Measurements from ENCODE around the gene DNAJB12.
"Not testable (repeated sequence)": the region's sequence is repeated elsewhere in the genome, so short reads cannot be mapped to it uniquely, and the experiment has no call there.

DNAJB12 gene

DNA sequence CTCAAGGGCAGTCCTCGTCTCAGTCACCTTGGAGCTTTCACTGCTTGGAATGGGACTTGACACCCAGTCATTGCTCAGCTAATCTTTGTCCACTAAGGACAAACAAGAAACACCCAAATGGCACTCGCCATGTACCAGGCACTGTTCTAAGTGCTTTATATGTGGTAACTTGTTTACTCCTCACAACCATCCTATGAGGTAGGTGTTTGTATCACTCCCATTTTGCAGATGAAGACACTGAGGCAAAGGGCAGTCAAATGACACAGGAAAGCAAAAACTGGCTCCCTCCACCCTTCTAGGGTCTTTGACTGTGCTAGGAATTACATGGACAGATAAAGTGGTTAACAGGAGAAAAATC, 24.7 kb downstream of the DNAJB12 start:
- FAIRE-seq = no peak

DNA sequence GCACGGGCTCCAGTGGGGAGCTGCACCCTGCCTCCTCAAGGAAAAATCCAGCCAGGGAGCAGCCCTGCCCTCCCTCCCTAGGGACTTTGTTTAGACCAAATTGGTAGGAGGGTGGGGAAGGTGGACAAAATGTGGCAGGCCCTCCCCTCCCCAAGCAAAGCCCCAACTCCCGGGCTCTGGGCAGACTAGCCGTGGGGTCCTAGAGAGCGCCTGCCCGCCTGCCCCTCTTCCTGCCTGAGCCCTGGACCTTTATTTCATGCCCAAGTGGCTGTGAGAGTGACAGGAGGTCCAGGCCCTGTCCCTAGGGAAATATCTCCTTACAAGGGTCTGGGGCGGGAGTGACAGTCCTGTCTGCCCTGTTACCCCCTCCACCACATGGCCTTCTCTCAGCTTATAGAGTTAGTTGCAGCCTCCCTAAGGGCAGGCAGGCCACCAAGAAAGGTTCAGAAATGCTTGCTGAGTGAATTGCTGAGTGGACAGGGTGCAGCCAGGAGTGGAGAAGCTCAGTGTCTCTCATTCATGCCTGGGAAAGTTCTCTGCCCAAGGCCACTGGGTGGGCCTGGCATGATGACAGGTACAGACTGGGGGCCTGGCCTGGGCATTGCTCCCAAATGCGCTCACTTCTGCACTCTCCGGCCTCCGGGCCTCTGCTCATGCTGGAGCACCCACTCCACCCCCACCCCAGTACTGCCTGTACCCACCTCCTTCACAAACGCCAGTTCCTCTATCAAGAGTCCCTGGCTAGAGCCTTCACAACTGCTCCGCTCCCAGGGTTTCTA, 25.2 kb downstream of the DNAJB12 start:
- FAIRE-seq = no peak

DNA sequence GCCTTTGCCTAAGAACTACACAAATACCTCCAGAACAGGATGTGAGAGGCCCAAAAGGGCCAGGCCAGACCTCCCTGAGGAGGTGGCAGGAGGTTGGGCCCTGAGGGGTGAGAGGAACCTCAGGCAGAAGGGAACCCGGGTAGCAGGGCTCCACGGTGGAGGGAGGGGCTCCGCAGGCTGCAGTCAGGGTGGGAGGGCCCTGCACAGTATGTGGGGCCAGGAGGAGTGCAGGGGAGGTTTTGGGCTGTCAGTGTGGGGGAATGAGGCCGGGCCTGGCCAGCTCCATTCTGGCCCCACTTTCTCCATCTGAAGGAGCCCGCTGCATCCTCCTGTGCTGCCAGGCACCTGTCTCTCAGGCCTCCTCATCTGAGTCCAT, 25.9 kb downstream of the DNAJB12 start:
- no peak for FAIRE-seq

DNA sequence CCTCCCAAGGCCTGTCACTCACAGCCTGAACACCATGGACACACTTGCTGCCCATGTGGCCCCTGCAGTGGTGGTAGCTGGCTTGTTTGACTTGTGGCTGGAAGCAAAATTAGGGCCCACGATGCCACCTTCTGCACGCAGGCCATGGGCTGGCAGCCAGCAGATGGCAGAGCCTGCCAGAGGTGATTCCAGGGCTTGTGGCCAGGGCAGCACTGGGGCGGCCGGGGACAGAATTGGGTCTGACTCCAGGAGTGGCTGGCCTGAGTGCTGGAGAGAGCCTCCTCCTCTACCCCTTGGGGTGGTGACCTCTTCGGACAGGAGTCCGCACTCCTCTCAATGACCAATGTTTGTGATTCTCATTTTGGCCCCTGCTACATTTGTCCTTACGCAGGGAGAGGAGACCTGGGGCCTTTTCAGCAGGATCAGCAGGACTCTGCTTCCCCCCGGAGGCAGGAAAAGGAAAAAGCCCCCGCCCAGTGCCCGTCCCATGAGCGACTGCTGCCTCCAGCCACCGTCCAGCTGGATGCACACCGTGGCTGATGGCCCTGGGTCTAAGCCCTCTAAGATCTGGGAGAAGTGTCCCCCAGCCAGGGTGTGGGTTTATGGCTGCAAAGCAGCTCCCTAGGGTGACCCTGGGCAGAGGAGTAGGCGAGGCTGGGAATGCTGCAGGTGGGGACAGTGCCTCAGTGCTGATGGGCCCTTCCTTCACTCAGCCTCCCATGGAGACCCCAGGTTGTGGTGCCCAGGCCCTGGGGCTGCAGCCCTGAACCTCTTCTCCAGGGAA, 26.5 kb downstream of the DNAJB12 start:
- FAIRE-seq = no peak

DNA sequence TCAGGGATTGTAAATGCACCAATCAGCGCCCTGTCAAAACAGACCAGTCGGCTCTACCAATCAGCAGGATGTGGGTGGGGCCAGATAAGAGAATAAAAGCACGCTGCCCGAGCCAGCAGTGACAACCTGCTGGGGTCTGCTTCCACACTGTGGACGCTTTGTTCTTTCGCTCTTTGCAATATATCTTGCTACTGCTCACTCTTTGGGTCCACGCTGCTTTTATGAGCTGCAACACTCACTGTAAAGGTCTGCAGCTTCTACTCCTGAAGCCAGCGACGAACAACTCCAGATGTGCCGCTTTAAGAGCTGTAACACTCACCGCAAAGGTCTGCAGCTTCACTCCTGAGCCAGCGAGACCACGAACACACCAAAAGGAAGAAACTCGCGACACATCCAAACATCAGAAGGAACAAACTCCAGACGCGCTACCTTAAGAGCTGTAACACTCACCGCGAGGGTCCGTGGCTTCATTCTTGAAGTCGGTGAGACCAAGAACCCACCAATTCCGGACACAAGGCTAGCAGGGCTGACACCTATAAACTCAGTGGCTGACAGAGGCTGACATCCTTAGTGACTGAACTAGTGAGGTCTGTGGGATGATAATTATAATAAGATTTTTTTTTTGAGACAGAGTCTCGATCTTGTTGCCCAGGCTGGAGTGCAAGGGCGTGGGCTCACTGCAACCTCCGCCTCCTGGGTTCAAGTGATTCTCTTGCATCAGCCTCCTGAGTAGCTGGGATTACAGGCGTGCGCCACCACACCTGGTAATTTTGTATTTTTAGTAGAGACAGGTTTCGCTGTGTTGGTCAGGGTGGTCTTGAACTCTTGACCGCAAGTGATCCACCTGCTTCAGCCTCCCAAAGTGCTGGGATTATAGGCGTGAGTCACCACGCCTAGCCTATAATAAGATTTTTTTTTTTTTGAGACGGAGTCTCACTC, 27.8 kb downstream of the DNAJB12 start:
- not testable (repeated sequence) for FAIRE-seq

DNA sequence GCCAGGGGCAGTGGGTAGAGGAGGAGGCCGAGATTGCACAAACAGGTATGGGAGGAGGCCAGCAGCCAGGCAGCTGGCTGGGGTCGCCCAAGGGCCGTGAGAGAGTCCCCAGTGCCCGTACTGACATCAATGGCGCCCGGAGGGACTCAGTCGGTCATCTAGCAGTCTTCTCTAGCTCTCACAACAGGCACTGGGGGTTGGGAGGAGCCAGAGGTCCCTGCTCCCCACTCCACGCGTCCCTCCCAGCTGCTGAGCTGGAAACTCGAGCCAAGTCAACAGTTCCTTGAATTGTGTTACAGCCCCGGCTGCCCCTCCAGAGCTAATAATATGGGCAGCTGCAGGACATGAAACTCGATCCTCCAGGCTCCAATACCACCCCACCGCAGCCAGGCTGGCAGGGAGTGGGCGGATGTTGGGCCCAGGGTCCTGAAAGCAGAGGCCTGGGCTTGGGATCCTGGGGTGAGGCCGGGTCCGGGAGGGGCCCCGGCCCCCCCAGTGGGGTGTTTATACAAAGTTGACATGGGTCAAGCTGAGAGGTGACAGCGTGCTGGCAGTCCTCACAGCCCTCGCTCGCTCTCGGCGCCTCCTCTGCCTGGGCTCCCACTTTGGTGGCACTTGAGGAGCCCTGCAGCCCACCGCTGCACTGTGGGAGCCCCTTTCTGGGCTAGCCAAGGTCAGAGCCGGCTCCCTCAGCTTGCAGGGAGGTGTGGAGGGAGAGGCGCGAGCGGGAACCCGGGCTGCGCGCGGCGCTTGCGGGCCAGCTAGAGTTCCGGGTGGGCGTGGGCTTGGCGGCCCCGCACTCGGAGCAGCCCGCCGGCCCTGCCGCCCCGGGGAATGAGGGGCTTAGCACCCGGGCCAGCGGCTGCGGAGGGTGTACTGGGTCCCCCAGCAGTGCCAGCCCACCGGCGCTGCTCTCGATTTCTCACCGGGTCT, 29.2 kb downstream of the DNAJB12 start:
- not testable (repeated sequence) for FAIRE-seq

DNA sequence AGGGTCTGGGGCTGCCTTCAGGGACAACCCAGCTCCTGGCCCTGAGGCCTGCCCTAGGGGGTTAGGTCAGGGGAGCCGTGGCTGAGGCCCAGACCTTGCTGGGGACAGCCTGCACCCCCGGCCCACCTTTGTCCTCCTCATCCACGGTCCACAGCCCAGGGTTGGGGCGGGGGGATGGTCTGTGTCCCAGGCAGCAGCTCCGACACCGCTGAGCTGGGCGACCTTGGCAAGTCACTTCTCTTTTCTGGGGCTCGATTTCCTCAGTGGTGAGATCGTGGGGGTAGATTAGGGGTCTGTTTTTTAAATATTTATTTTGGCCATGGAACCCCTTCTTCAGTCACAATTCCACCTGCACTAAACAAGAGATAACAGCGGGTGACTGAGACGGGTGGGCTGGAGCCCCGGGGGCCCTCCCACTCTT, 30.9 kb downstream of the DNAJB12 start:
- FAIRE-seq = no peak

DNA sequence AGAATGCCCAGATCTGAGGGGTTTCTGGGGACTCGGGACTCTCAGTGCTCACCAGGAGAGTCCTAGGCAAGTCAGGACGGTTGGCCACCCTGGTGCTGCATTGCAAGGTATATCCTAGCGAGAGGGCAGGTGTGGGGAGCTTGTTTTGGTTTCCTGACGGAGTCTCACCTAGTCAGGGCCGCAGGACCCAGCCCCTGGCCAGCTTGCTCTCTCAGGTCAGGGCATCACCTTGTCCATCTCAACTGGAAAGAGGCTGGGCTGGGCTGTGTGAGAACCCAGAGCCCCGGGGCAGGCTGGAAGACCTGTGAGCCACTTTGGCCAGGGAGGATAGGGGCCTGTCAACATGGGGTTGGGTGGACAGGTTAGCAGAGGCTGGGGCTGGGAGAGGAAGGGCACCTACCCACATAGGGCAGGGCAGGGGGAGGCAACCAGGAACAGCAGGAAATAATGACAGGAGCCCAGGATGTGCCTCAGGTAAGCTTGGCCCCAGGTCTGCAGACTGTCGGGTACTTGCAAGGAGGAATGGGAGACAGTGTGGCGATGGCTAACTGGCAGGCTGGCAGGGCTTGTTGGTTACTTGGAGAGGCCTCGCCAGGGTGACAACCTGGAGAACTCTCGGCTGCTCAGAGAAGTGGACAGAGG, 31.5 kb downstream of the DNAJB12 start:
- FAIRE-seq = no peak

DNA sequence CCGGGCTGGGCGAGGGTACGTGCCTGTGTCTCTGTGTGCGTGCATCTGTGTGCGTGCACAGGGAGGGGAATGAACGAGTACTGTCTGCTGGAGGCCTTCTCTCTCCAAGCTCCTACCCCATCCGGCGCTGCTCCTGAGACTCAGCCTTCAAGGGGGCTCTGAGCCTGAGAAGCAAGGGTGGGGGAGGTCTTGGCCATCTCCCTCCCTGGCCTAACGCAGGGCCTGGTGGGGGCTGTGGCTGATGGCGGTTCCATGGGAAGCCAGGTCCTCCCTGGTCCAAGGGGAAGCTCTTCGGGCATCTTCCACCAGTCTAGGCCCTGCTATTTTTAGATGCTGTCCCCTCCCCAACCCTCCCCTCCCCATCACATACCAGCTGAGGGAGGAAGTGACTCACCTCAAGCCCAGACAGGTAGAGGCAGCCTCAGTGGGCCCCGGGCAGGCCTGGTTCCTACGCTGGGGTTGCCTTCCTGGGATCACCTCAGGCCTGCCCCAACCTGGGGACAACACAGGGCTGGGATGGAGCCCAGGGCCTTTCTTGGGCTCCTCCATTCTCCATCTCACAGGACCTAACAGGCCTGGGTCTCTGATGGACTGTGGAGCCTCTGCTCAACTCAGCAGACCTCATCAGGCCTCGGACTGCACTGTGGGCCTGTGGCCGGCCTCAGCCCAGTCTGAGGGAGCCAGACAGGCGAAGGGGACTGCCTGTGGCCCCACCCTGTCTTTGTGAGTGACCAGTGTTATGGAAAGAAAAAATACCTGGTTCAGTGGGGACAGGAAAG, 32.2 kb downstream of the DNAJB12 start:
- FAIRE-seq = no peak

DNA sequence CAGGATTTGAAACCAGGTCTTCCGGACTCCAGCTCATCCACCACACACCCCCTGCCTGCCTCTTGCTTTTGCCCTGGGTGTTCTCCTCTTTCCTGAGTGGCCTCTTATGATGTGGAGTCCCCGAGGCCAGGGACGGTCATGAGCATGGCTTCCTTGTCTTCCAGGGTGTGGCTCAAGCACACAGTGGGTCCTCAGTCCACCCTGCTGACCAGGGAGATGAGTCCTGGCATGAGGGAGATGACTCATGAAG, 32.8 kb downstream of the DNAJB12 start:
- no peak for FAIRE-seq

DNA sequence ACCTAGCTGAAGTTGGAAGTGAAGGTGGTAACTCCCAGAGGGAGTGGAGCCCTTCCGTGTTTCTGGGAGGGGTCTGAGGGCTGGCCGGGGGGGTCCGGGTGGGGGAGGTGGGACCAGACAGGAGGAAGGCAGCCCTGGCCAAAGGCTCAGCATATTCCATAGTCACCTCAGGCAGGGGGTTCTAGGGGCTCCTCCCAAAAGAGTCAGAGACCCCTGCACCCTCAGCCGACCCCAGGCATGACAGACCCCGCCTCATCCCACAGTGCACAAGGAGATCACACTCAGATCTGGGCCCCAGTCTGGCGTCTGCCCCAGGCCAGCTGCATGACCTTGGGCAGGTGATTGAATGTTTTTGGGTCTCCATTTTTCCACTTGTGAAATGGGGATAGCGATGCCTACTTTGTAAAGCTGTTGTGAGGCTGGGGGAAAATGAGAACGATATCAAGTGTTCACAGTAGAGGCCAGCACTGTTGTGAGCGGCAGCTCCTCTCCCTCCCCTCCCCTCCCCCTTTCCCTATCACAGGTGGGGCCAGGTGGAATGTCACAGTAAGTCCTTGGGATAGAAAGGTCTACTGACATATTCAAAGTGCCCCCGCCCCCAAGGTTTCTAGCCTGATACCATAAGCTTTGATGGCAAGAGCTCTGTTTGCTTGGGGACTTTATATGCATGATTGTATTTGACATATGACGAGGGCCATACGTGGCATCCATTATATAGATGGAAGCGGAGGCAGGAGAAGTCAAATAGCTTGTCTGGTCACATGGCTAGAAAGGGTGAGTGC, 33.3 kb downstream of the DNAJB12 start:
- no peak for FAIRE-seq

DNA sequence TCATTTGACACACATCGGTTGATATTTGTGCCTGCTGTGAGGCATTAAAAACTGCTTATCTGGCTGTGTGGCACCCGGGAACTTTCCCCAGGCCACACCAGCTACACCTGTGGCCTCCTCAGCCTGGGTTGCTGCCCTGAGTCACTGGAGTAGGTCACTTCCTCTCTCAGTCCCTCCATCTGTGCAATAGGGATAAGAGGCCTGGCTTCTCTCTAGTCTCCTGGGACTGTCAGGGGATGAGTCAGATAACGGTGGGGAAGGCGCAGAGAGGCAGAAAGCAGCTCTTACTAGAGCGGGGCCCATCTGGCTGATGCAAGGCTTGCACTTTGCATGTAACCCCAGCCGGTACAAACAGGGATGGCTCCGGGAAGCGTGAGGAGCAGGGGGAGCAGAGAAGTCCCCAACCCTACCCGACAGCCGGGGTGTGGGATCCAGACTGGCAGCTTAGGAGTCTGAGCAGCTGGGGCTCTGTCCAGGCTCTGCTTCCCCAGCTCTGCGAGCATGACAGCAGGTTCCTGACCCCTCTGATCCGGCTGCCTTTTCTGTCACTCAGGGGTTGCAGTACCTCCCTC, 34.0 kb downstream of the DNAJB12 start:
- no peak for FAIRE-seq

DNA sequence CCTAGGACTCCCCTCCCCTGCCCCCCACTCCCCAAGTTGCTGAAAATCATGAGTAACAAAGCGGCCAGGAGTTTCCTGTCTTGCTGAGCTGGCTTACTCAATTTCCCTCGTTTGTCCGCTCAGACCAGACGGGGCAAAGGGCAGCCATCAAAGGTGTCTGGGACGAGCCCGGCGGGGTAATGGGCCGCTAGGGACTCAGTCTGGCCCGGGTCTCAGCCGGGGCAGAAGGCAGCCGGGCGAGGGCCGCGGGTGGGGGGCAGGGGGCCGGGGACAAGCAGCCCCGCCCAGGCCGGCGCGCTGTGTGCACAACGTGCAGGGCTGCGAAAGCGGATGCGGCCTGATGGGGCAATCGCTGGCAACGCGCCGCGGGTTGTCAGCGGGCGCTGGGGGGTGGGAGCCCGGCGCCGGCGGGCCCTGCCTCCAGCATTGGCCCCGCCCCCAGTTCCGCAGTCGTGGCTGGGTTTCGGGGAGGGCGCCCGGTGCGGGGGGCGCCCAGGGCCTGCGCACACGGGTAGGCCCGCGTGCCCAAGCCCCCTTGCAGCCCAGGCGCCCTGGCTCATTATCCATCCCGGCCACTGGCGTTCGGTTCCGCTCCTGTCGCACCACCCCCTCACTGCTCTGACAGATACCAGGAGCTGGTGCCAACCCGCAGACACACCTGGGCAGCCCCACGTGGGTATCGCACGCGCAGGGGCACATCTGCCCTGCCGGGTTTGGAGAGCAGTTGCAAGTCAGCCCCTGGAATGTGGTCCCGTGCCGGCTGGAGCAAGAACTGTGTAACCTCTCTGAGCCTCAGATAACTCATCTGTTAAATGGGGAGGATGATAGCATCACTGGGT, 35.1 kb downstream of the DNAJB12 start:
- no peak for FAIRE-seq

DNA sequence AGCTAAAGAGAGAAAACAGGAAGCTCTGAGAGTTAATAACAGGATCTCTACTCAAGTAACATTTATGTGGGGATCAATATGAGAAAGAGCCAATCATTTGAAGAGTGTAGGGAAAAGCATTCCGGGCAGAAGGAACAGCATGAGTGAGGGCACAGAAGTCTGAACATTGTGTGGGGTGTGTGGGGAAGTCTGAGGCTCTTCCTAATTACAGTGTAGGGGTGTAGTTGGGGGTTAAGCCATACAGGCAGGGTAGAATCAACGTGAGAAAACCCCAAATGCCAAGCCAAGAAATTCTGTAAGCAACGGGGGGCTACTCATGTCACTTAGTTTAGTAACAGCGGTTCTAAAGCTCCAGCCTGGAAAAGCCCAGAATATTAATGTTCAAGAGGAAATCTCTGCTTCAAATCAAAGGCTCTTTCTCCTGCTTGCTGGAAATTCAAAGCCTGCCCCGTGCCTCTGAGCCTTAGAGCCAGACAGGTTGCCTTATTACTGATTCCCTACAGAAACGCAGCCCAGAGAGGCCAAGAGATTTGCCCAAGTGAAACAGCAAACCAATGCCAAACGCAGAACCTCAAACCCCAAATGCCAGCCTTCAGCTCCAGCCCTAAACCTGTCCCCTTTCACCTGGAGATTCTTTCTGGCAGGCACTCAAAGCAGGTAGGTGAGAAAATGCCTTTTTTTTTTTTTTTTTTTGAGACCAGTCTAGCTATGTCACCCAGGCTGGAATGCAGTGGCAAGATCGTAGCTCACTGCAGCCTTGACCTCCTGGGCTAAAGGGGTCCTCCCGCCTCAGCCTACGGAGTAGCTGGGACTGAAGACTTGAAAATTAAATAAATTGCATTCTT, 36.1 kb downstream of the DNAJB12 start:
- no peak for FAIRE-seq

DNA sequence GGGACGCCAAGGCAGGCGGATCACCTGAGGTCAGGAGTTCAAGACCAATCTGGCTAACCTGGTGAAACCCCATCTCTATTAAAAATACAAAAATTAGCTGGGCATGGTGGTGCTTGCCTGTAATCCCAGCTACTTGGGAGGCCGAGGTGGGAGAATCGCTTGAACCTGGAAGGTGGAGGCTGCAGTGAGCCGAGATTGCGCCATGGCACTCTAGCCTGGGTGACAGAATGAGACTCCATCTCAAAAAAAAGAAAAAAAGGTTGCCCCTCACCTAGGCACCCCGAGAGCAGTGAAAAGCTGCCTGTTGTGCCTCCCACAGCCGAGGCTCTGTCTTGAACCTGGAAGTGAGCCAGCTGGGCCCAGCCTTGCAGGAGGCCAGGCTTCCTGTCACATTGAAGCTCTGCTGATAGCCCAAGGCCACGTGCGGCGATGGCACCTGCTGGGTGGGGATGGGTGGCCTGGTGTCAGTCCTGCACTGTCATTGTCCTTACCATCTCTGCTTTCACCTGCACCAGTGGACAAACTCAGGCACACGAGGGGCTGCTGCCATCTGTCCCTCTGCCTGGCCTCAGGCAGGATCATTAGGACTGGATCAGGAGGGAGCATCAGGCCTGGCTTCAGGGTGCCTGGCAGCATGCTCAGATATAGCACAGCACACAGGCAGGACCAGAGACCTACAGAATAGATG, 37.8 kb downstream of the DNAJB12 start:
- FAIRE-seq = no peak

DNA sequence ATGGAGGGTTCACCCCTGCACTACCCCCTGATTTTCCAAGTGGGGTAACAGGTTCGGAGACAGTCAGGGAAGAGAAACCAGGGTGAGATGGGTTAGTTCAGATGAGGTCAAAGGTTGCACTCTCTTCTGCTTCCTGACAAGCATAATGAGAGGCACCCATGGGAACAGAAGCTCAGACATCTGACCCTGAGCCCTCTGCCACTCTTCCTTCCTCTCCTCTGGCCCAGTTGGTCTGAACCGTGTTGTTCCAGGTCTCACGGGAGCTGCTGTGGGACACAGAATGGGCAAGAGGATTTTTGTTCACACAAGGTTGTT, 38.4 kb downstream of the DNAJB12 start:
- no peak for FAIRE-seq

DNA sequence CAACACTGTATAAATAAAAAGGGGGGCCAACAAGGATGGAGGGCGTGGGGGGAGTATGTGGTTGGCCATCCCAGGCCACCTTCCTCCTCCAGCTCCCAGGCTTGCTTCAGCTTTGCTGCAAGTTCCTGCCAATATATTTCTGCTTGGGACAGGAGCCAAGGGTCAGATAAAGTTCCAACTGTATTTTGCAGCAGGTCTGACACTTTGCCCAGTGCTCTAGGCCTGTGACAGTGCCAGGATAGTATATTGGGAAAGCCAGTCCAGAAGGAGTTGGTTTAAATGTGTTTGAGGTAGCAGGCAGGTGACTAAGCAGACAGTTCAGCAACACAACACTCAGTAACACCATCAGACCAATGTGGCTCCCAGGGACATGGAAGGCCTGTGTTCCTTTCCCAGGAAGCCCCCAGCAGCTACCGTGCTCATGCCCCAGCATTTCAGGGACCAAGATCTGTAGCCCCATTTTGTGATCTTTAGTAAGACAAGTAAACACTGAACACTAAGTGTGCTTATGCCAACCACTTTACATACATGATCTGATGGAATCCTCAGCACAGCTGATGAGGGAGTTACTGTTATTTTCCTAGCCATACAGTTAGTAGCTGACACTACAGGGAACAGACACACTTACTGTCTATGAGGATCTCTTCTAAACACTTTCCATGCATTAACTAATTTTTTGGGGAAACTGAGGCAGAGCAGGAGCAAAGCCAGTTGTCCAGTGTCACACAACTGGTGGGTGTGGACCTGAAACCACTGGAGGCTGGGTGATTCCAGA, 38.9 kb downstream of the DNAJB12 start:
- FAIRE-seq = no peak
